Right ventricle myocardium superior (tissue), 1 donor: ENCODE data around the gene AP2B1. TPM values are rescaled to one million over a fixed set of nuclear protein-coding genes. Genes with fewer than 3 reads are reported as not detected.
"Not testable (repeated sequence)": the region's sequence is repeated elsewhere in the genome, so short reads cannot be mapped to it uniquely, and the experiment has no call there.

Experiments
- ATAC-seq: fragments of 200-7000 bp; cut with Tn5 transposase; one replicate; pipeline ENCODE4 v1.9.1; 2020; ENCODE audit warnings: mild to moderate bottlenecking; ENCODE audit not compliant: poor library complexity
- DNase-seq: peaks from one replicate; pipeline ENCODE4 v3.0.0-alpha.2; 2020
- intact Hi-C: fragments of 100-400 bp; cut with DNase I; formaldehyde crosslinking; loops from one replicate; pipeline ENCODE4 v1.11.2; 2022
- total RNA-seq: library from RNA; stranded (reverse); fragmentation: NEBNext Ultra II Directional; extraction: Animal tissue kit (Norgen Biotek cat#: 25700); gene quantifications from one replicate; pipeline ENCODE4 v1.2.1, GENCODE V29; 2021
- donor health status: DM: no; HTN: yes; CAD: no; lungs with severe emphysema.

The AP2B1 gene
- total RNA-seq, 1 donor from 2014 or later: 112 TPM

GRCh38 chr17:35750526-35751395 lies 163.6 kb downstream of the AP2B1 start:
- ATAC-seq (no peak), DNase-seq (no peak)
- intact Hi-C loops: no loop called here

GRCh38 chr17:35751541-35751940 lies 164.4 kb downstream of the AP2B1 start:
- DNase-seq, ATAC-seq, intact Hi-C loops: not testable (repeated sequence)

- ATAC-seq (no peak), DNase-seq (no peak)
- intact Hi-C loops: no loop called here
Observed at GRCh38 chr17:35752471-35752870, 165.3 kb downstream of the AP2B1 start.

DNA sequence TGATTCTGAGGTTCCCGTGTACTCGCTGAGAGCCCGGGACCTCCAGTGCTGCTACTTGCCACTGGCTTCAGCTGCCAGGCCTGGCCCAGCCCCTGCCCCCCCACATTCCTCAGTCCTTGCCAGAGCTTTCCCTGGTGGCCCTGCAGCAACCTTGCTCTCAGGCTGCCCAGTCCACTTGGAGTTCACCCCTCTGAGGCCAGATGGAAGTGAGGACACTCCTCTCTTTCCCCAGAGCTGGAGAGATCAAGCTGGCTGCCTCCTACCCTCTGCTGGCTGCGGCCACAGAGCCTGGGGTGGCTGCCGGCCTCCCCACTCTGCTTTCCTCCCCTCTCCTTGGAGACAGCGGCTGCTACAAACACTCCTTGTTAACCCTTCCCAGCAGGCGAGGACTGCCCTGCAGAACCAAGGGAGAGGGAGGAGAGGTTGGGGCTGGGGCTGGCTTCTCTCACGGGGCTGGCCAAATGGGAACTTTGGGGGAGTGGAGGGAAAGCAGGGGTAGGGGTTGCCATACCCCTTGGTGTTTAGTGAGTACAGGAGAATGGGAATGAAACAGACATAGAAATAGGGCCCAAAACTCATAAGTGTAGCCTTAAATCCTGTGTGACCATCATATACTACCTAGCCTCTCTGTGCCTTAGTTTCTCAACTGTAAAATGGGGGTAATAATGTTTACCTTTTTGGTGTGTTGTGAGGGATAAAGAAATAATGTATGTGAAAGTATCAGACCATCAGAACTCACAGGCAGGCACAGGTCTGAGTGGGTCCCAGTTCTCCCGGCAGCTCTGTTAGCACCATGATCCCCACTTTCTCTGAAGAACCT lies 166.0 kb downstream of the AP2B1 start, which contains the start of gene GAS2L2:
Gene GAS2L2 (minus strand): TSS at position 295 of the 820 bp plus-strand sequence. CDS start 389 bp downstream, outside the sequence.
- intact Hi-C loops: no loop called here
- peak; percentile 58 for ATAC-seq
- DNase-seq: no peak

DNA sequence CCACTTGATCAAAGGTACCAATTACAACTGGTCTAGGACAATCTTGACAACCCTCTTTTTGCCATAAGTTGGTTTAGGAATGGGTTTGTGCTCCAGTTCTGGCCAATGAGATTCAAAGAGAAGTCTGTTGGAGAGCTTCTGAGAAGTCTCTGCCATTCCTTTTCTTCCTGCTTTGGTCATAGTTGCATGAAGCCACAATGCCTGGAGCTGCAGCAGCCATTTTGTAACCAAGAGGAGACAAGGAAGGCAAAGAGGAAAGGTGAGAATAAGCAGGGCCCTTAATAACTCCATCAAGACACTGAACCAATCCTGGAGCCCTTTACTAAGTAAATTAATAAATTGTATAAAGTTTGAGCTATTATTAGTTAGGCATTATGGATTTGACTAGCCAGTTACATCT lies 170.1 kb downstream of the AP2B1 start:
- intact Hi-C loops: no loop called here
- no peak for ATAC-seq
- no peak for DNase-seq

- intact Hi-C loops: no loop called here
- no peak for ATAC-seq
Observed at GRCh38 chr17:35760587-35760986, 173.5 kb downstream of the AP2B1 start, which contains the start of gene C17orf50. Gene C17orf50, plus strand, starts transcription at chr17:35760887. Its CDS starts 55 bp downstream, at chr17:35760942.

GRCh38 chr17:35761601-35762000 lies 174.5 kb downstream of the AP2B1 start:
- no peak for DNase-seq
- ATAC-seq: no peak
- intact Hi-C loops: no loop called here

More at GRCh38 chr17:35760587-35760986, 173.5 kb downstream of the AP2B1 start, which contains the start of gene C17orf50:
- no peak for DNase-seq

DNA sequence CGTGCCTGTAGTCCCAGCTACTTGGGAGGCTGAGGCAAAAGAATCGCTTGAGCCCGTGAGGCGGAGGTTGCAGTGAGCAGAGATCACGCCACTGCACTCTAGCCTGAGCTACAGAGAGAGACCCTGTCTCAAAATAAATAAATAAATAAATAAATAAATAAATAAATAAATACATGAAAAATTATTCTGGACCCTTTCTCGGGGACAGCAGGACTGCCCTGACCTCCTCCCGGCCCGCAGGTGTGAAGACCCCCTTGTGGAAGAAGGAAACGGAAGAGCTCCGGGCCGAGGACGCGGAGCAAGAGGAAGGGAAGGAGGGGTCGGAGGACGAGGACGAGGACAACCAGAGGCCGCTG lies 176.6 kb downstream of the AP2B1 start:
- ATAC-seq (no peak), DNase-seq (no peak)
- intact Hi-C loops: loop anchor here (1.0 kb wide), 1 partner anchor 41 kb away; no protein-coding TSS in a partner anchor

GRCh38 chr17:35764123-35764991 lies 177.2 kb downstream of the AP2B1 start:
- intact Hi-C loops: loop anchor here (1.0 kb wide), 1 partner anchor 40 kb away; no protein-coding TSS in a partner anchor
- DNase-seq: peak; percentile 93
- peak; percentile 99 for ATAC-seq

DNA sequence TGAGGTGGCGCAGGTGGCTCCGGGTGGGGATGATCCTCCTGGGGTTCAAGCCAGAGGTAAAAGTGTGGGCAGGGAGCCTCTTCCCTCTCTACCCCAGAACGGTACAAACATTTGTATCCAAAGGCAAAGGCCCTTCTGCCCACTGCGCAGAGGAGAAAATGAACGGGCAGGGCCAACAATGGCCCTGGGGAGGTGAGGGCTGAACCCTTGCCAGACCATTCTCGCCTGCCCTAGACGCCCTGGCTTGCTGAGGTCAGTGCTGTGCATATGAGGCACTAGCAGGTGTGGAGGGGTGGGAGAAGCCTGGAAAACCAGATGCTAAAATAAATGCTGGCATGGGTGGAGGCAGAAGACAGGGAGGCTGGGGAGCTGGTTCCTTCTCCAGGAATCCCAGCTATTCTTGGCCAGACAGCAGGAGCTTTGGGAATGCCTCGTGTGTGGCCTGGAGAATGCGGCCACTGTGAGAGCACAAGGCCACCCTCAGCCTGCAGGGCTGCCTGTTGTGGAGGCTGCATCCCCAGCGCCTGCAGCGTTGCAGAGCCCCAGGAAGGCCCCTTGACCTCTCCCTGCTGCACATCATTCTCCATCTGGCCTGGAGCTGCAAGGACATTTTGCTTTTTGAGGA lies 178.1 kb downstream of the AP2B1 start:
- intact Hi-C loops: no loop called here
- DNase-seq: no peak
- ATAC-seq: no peak

DNA sequence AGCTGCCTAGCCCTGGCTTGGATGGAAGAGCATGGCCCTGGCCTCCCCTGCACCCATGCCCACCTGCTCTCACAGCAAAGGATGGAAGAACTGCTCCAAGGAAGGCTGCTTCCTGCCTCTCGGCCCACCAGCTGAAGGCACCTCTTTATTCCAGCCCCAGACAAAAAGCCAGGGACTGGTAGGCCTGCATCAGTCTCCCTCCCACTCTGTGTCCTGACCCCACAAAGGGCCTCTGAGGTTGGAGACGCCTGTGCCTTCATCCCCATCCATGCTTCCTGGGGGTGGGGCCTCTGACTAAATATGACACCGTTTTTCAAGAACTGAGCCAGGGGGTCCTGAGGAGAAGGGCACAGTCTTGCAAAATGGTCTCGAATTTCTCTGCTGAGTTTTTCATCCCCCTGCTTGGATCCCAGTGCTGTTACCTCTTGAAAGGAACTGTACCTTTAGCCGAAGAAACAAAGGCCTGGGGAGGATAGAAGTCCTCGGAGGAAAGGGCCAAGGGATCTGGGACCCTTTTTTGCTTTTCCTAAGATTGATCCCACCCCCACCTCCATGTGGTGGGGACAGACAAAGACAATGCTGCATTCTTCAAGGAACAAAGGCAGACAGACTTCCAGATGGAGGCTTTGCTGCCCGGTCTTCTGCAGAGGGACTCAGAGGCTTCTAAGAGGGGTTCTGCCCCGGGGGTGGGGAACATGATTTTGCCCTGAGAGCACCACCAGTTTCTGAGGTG lies 178.8 kb downstream of the AP2B1 start:
- ATAC-seq: no peak
- intact Hi-C loops: no loop called here
- DNase-seq: no peak

- DNase-seq (no peak), ATAC-seq (no peak)
- intact Hi-C loops: no loop called here
Observed at GRCh38 chr17:35766489-35766877, 179.4 kb downstream of the AP2B1 start.

GRCh38 chr17:35766903-35767510 lies 179.9 kb downstream of the AP2B1 start:
- intact Hi-C loops: no loop called here
- DNase-seq: no peak
- peak; percentile 30 for ATAC-seq

- ATAC-seq (no peak), DNase-seq (no peak)
- intact Hi-C loops: no loop called here
Observed at GRCh38 chr17:35768797-35769196, 181.7 kb downstream of the AP2B1 start.

DNA sequence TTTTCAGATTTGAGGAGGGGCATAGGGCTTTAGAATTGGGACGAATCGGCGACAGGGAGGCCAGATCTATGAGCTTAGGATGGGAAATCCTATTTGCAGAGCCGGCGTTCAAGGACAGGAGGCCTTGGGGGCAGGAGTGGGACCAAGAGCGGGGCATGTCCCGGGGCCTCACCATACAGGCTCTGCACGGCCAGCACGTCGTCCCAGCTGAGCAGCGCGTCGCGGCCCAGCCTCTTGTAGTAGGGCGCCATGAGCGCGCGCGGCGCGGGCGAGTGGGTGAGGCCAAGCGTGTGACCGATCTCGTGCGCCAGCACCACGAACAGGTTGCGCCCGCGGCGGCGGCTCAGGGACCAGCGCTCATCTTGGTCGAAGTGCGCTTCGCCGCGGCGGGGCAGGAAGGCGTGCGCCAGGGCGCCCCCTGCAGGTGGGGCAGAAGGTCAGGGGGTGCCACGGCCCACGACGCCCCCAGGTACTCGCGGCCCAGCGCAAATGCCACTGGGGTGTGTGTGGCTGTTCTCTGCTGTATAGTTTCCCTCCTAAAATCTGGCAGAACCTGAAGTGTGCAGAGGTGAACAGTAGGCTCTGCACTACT lies 182.9 kb downstream of the AP2B1 start:
- intact Hi-C loops: no loop called here
- no peak for DNase-seq
- ATAC-seq: no peak

GRCh38 chr17:35773129-35773528 lies 186.0 kb downstream of the AP2B1 start:
- no peak for ATAC-seq
- intact Hi-C loops: no loop called here

More at GRCh38 chr17:35773129-35773528, 186.0 kb downstream of the AP2B1 start:
- no peak for DNase-seq
